Suprapubic skin (tissue), 4 donors: ENCODE data around the gene DNAH8. TPM values are rescaled to one million over a fixed set of nuclear protein-coding genes. Genes with fewer than 3 reads are reported as not detected.

Experiments
- DNase-seq, 2 donors: peaks; one replicate each; pipeline ENCODE4 v3.0.0-alpha.2; 2019; ENCODE audit warnings: low spot score in 2 of 2
- H3K27ac ChIP-seq: fragments of 200-600 bp; sonication (generic); one replicate; pipeline ENCODE4 v1.5.1; 2019
- H3K27me3 ChIP-seq: fragments of 200-600 bp; sonication (generic); one replicate; pipeline ENCODE4 v1.5.1; 2019
- H3K36me3 ChIP-seq: fragments of 200-600 bp; sonication (generic); one replicate; pipeline ENCODE4 v1.5.1; 2019
- H3K4me1 ChIP-seq: fragments of 200-600 bp; sonication (generic); one replicate; pipeline ENCODE4 v1.5.1; 2019
- H3K4me3 ChIP-seq: fragments of 200-600 bp; sonication (generic); one replicate; pipeline ENCODE4 v1.5.1; 2019; ENCODE audit warnings: mild to moderate bottlenecking
- H3K9me3 ChIP-seq: fragments of 200-600 bp; sonication (generic); one replicate; pipeline ENCODE4 v1.5.1; 2019
- CTCF ChIP-seq, 2 donors: fragments of 200-600 bp in 1 of 2; fragments of 450-650 bp in 1 of 2; sonication (generic) in 1 of 2; IDR thresholded peaks; one replicate each; pipeline ENCODE4 v1.5.1; 2016 to 2019; ENCODE audit warnings: antibody characterized with exemption in 2 of 2, mild to moderate bottlenecking in 1 of 2, moderate library complexity in 1 of 2
- EP300 ChIP-seq: sonication (generic); formaldehyde crosslinking; IDR thresholded peaks from one replicate; pipeline ENCODE4 v1.6.1; 2017; ENCODE audit warnings: antibody characterized with exemption
- POLR2A ChIP-seq, 2 donors: fragments of 450-650 bp; IDR thresholded peaks; one replicate each; pipeline ENCODE4 v1.6.1; 2017; ENCODE audit warnings: antibody characterized with exemption in 2 of 2, mild to moderate bottlenecking in 2 of 2, moderate library complexity in 2 of 2
- POLR2AphosphoS5 ChIP-seq, 3 donors: sonication (generic); formaldehyde crosslinking; IDR thresholded peaks; one replicate each; pipeline ENCODE4 v1.6.1; 2017; ENCODE audit warnings: antibody characterized with exemption in 3 of 3
- WGBS: methylation state at CpG from one replicate; pipeline ENCODE4 v1.1.5; 2018; 5-methylcytosine and 5-hydroxymethylcytosine counted together
- total RNA-seq, 4 donors: library from RNA; depleted of rRNA; stranded (reverse); fragments of >200 nt; gene quantifications; one replicate each; pipeline ENCODE4 v1.1.0, GENCODE V29; 2016

Gene DNAH8
- under 1 TPM in 3 of 4 donors, not detected in 1; 0.04 to 0.23 (median 0.08) TPM for total RNA-seq

GRCh38 chr6:38715016-38715689 lies at the start of gene DNAH8:
TSS of gene DNAH8 (plus strand) at chr6:38715311. CDS start at chr6:38722810, 7,499 bp downstream.
- no peak for TF ChIP-seq CTCF (IDR thresholded peaks at IDR 0.05)
- TF ChIP-seq POLR2A (IDR thresholded peaks at IDR 0.05), result no peak
- TF ChIP-seq POLR2AphosphoS5 (IDR thresholded peaks at IDR 0.05), result no peak
- TF ChIP-seq EP300, result no peak
- Histone ChIP-seq H3K4me3 (peak within 1 kb of the TSS; percentile 40), H3K27me3 (peaks cover 58% of the 10 kb centered on the region), H3K9me3 (no peaks in the 10 kb centered on the region), H3K4me1 (peaks cover 9% of the 10 kb centered on the region), H3K27ac (no peak within 1 kb of the TSS), H3K36me3 (no peaks in the 10 kb centered on the region)
- WGBS, result 19% methylated on average over 21 of the region's 44 CpGs
- no peak for DNase-seq

GRCh38 chr6:38671885-38672467 lies 43.1 kb upstream of the DNAH8 start:
- no peak for TF ChIP-seq EP300
- peak; percentile 3 to 56 for TF ChIP-seq CTCF (IDR thresholded peaks at IDR 0.05)
- no peak overlapping the region for H3K27ac ChIP-seq
- H3K4me1 ChIP-seq, result no peaks in the 10 kb centered on the region
- peaks cover 23% of the 10 kb centered on the region for H3K36me3 ChIP-seq
- H3K27me3 ChIP-seq, result no peaks in the 10 kb centered on the region
- 10% methylated on average over 2 of the region's 2 CpGs for WGBS
- H3K9me3 ChIP-seq, result no peaks in the 10 kb centered on the region
- no peak for DNase-seq
- no peak overlapping the region for H3K4me3 ChIP-seq

GRCh38 chr6:38673397-38674165 lies 41.5 kb upstream of the DNAH8 start:
- Histone ChIP-seq H3K4me3 (no peak overlapping the region), H3K27me3 (no peaks in the 10 kb centered on the region), H3K4me1 (no peaks in the 10 kb centered on the region), H3K27ac (no peak overlapping the region), H3K9me3 (no peaks in the 10 kb centered on the region), H3K36me3 (peaks cover 27% of the 10 kb centered on the region)
- WGBS, result 62% methylated on average over 9 of the region's 9 CpGs
- no peak for DNase-seq
- TF ChIP-seq POLR2A (IDR thresholded peaks at IDR 0.05) (no peak), POLR2AphosphoS5 (IDR thresholded peaks at IDR 0.05) (no peak), CTCF (IDR thresholded peaks at IDR 0.05) (no peak), EP300 (no peak)

GRCh38 chr6:38676236-38676973 lies 38.7 kb upstream of the DNAH8 start:
- Histone ChIP-seq H3K36me3 (peaks cover 47% of the 10 kb centered on the region), H3K27me3 (no peaks in the 10 kb centered on the region), H3K9me3 (no peaks in the 10 kb centered on the region), H3K4me3 (no peak overlapping the region), H3K27ac (no peak overlapping the region), H3K4me1 (no peaks in the 10 kb centered on the region)
- 75% methylated on average over 2 of the region's 2 CpGs for WGBS
- DNase-seq, result no peak
- TF ChIP-seq POLR2A (IDR thresholded peaks at IDR 0.05) (no peak), EP300 (no peak), POLR2AphosphoS5 (IDR thresholded peaks at IDR 0.05) (no peak), CTCF (IDR thresholded peaks at IDR 0.05) (no peak)
